ENCODE data around the gene RALGAPA1. TPM values are rescaled to one million over a fixed set of nuclear protein-coding genes. Genes with fewer than 3 reads are reported as not detected.

The RALGAPA1 gene
- total RNA-seq, 2 donors from 2014 or later, result 81.5 to 85.3 TPM

DNA sequence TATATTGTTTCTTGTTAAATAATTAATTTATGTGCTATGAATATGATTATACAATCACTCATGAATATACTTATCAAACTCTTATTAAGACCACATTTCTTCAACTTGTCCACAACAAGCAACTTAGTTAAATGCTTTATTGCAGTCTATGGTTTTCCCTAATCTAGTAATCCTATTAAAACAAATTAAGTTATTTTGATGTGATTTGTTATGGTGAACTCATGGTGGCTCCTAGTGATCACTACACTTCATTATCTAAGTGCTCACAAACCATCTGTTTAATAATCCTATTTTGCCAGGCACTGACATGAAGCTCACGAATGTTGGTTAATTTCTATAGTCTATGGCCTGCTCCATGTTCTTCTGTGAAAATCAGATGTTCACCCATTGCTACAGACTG lies 232.2 kb downstream of the RALGAPA1 start:
- intact Hi-C loops (cut with DNase I, micrococcal nuclease), result no loop called here
- no peak for DNase-seq

DNA sequence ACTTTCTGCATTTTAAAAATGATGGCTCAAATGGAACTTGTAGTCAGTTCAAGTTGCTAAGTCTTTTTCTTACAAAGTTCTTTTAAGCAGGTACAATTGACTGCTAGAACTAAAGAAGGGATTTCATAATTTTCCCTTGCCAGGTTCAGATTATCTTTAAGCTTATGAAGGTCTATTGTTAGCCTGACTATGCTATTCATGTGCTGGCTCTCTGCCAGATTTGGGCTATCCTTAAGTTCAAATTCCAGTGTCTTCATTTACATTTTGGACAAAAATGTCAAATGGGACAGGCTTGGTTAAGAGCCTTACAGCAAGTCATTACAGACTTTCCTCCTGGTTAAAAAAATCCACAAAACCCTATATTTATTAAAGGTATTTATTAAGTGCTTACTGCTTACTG lies 232.8 kb downstream of the RALGAPA1 start:
- intact Hi-C loops (cut with DNase I, micrococcal nuclease), result no loop called here
- no peak for DNase-seq

More for the DNA sequence above, 232.2 kb downstream of the RALGAPA1 start:
- no peak for ATAC-seq

DNA sequence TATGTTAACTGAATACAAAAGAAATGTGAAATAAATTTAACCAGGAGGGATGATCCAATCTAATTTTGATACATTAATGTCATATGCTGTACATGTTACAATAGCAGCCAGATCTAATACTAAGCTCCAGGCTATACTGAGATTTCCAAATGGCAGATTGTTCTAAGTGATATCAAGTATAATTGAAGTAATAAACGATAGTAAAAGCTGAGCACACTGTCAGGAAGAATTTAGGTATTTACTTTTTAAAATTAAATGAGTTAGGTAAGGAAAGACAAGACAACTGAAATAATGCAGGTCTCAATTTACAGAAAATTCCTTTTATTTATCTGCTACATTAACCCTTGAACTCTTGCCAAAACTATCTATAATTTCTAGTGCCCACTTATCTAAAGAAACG lies 235.2 kb downstream of the RALGAPA1 start:
- no peak for ATAC-seq
- DNase-seq, result no peak
- intact Hi-C loops (cut with DNase I, micrococcal nuclease), result no loop called here

More for the DNA sequence above, 232.8 kb downstream of the RALGAPA1 start:
- peak; percentile 29 for ATAC-seq

DNA sequence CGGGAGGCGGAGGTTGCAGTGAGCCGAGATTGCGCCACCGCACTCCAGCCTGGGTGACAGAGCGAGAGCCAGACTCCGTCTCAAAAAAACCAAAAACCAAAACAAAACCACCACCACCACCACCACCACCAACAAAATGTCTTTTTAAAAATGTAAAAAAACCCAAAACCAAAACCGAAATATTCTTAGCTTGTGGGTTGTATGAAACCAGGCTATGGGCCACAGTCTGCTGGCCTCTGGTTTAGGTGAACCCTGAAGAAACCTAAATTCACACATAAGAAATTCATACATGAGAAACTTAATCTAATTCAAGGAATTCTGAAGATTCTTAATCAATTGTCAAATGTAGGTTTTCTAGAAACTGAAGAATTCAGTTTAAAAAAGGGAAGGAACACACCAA lies 237.5 kb downstream of the RALGAPA1 start:
- DNase-seq (no peak), ATAC-seq (no peak)
- intact Hi-C loops (cut with DNase I, micrococcal nuclease), result no loop called here

DNA sequence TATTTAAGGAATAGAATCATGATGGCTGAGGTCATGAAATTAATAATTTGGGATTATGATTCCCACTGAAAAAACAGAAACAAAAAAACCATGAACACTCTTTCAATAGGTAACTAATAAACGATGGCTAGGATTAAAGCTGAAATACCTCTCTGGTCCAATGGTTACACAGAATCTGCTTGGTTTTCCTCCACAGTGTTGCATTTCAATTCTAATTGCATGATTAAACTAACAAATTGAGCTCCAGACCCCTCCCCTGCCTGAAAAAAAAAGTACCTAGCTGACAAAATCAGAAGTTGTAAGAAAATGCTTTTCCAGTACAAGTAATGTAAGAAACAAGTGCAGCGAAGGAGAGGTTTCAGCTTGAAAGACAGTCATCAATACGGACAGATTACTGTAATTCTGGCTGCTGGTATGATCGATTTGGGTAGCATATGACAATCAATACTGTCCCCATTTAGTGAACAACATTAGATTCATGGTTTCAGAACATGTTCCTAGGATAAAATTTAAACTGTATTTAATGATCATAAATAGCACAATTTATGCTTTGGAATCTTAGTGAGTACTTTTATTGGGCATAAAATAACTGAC lies 243.1 kb downstream of the RALGAPA1 start:
- no peak for ATAC-seq
- DNase-seq, result no peak
- intact Hi-C loops (cut with DNase I, micrococcal nuclease), result no loop called here

DNA sequence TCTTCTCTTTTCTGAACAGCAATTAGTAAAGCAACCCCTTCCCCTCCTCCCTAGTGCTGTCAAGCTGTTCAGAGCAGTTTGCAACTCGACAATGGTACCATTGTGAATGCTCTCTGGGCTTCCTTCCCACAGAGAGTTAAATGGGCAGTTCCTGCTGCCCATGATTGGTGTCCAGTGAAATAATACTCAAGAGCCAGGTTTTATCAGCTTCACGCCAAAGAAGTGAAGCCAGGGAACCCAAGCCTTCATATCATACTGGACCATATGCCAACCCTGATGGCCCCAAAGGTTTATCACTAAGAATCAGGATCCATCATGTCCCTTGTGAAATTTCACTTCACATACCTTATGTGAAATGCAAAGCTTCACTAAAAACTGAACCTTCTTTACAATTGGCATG lies 250.4 kb downstream of the RALGAPA1 start:
- DNase-seq, result no peak
- ATAC-seq, result no peak
- intact Hi-C loops (cut with DNase I, micrococcal nuclease), result no loop called here

DNA sequence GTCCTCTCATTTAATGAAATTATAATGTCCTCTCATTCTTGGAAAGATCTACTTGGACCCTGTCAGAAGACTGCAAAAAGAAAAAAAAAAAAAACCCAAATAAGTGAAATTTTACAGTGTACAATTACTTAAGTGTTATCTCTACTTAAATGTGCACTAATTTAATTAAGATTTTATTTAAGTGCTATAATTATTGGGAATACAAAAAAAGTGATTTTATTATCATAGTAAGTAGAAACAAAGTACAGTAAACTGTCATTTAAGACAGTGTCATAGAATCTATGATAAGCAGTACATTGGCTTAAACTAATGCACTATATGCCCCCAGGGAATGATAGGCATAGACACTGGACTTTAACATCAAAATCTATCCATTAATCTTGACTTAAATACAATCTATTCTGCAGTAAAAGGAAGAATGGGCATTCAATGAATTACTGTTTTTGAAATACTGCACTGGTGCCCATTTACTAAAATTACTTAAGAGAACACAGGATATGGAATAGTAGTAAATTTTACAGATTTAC lies 251.8 kb downstream of the RALGAPA1 start:
- intact Hi-C loops (cut with DNase I, micrococcal nuclease), result no loop called here
- no peak for DNase-seq
- no peak for ATAC-seq

- ATAC-seq, result no peak
- intact Hi-C loops (cut with DNase I, micrococcal nuclease), result no loop called here
These were observed 252.5 kb downstream of the RALGAPA1 start for GRCh38 chr14:35556548-35556947.

DNA sequence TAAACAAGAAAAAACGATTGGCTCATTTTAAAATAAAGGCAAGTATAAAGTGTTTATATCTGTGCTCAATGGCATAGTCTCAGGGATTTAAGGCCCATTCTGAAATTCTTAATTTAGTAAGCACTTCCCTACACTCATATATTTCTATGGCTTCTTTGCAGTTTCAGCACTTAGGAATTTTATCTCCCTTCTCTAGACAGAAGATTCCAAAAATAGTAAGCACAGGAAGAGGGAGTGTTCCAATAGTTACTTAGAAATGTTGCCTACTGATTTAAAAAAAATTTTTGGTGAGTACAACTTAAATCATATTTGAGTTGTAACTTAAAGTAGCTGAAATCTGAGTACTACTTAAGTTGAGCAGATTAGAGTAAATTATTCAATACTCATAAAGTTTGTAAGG lies 255.3 kb downstream of the RALGAPA1 start:
- no peak for ATAC-seq
- DNase-seq, result no peak
- intact Hi-C loops (cut with DNase I, micrococcal nuclease), result no loop called here

More at GRCh38 chr14:35556548-35556947, 252.5 kb downstream of the RALGAPA1 start:
- no peak for DNase-seq

- intact Hi-C loops (cut with DNase I, micrococcal nuclease), result no loop called here
These were observed 258.0 kb downstream of the RALGAPA1 start for GRCh38 chr14:35551081-35551480.

GRCh38 chr14:35549551-35549950 lies 259.5 kb downstream of the RALGAPA1 start:
- DNase-seq (no peak), ATAC-seq (no peak)
- intact Hi-C loops (cut with DNase I, micrococcal nuclease), result no loop called here

More at GRCh38 chr14:35551081-35551480, 258.0 kb downstream of the RALGAPA1 start:
- ATAC-seq (no peak), DNase-seq (no peak)

DNA sequence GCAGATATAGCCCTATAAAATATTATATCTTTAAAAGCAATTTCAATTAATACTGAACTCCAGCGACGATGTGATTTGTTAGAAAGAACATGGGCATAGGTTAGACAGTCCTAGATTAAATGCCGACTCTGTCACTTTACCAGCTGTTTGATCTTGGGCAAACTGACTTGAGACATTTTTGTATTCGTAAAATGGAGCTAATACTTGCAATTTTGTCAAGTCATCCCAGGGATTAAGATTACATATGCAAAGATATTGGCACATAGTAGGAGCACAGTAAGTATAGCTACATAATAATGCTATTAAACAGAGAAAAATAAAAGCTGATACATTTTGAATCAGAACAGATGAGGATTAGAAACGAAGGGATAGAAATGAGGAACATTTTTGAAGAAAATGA lies 266.1 kb downstream of the RALGAPA1 start:
- ATAC-seq (no peak), DNase-seq (no peak)
- intact Hi-C loops (cut with DNase I, micrococcal nuclease), result no loop called here

GRCh38 chr14:35539969-35540368 lies 269.1 kb downstream of the RALGAPA1 start:
- no peak for ATAC-seq
- DNase-seq, result no peak
- intact Hi-C loops (cut with DNase I, micrococcal nuclease), result no loop called here

DNA sequence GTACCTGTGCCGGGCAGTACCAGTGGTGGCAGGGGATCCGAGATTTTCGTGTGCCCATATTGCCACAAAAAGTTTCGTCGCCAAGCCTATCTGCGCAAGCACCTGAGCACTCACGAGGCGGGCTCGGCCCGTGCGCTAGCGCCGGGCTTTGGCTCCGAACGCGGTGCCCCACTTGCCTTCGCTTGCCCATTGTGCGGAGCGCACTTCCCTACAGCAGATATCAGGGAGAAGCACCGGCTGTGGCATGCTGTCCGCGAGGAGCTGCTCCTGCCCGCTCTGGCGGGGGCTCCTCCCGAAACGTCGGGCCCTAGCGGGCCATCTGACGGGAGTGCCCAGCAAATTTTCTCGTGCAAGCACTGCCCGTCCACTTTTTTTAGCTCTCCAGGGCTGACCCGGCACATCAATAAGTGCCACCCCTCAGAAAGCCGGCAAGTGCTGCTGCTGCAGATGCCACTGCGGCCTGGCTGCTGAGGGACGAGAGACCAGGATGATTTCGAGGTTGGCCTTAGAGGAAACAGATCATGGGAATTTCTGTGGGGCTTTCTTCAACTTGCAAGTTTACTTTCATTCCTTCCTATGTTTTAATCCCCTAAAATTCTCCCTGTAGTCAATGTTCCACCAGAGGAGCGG lies 273.5 kb downstream of the RALGAPA1 start:
- DNase-seq (no peak), ATAC-seq (peak; percentile 16)
- intact Hi-C loops (cut with DNase I, micrococcal nuclease), result no loop called here

- peak; percentile 31 to 67 for DNase-seq
- ATAC-seq, result peak; percentile 85
- intact Hi-C loops (cut with DNase I, micrococcal nuclease), result no loop called here
These were observed 274.1 kb downstream of the RALGAPA1 start for GRCh38 chr14:35534873-35535482.

DNA sequence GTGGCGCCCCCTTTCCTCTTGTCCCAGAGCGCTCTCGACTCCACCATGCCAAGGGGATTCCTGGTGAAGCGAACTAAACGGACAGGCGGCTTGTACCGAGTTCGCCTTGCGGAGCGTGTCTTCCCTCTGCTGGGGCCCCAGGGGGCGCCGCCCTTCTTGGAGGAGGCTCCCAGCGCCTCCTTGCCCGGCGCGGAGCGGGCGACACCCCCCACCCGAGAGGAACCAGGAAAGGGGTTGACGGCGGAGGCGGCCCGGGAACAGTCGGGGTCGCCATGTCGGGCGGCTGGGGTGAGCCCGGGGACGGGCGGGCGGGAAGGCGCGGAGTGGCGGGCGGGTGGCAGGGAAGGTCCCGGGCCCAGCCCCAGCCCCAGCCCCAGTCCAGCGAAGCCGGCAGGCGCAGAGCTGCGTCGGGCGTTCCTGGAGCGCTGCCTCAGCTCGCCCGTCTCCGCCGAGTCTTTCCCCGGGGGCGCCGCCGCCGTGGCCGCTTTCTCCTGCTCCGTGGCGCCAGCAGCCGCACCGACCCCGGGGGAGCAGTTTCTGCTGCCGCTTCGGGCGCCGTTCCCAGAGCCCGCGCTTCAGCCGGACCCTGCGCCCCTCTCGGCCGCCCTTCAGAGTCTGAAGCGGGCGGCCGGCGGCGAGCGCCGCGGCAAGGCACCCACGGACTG lies 274.8 kb downstream of the RALGAPA1 start:
- intact Hi-C loops (cut with DNase I, micrococcal nuclease), result no loop called here
- peak; percentile 30 for ATAC-seq
- DNase-seq, result no peak

DNA sequence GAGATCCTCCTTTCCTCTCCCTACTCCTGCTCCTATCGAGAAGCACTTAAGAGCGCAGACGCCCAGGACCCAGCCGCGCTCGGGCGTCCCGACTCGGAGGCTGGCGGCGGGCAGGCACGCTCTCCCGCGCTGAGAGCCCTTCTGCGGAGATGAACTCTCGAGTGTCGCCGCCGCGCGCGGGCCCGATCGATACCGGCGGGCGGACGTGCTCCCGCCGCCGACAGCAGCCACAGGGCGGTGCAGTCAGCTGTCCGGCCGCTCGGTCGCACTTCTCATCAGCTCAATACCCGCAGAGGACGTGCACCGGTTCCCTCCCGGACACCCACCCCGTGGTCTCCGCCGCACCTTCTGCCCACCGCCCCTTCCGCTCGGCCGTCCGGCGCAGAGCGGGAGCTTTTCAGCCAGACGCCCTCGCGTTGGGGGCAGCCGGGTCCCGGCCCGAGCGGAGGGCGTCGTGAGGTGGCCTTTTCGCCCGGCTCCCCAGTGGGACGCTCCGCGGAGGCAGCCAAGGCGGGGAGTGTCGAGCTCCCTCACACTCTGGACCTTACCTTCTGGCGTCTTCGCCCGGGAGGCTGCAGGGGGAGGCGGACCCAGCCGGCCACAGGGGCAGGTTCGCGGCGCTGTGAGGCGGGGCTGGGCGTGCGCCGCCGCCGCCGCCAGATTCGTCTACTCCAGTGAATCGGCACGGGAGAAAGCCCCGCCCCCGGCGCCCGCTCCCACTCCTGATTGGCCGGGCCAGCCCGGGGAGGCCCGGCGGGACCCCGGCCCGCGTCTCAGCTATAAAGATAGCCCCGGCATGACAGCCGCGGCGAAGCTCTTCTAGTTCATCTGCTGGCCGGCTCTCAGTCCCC lies 275.5 kb downstream of the RALGAPA1 start, which contains the start of gene INSM2:
Gene INSM2, plus strand, starts transcription at position 808 of the 851 bp plus-strand sequence. CDS start 89 bp downstream, outside the sequence.
- intact Hi-C loops (cut with DNase I, micrococcal nuclease), result no loop called here
- peak; percentile 84 for ATAC-seq
- peak; percentile 53 to 77 for DNase-seq

GRCh38 chr14:35532783-35533356 lies 276.2 kb downstream of the RALGAPA1 start:
- intact Hi-C loops (cut with DNase I, micrococcal nuclease), result no loop called here
- ATAC-seq, result no peak
- no peak for DNase-seq

Data from left colon (tissue), 2 donors.